GM18951 (cell line): Measurements from ENCODE around the gene MAGI2.
"Not testable (repeated sequence)": the region's sequence is repeated elsewhere in the genome, so short reads cannot be mapped to it uniquely, and the experiment has no call there.

ENCODE experiments used
- POLR2A ChIP-seq: IDR thresholded peaks from 4 replicates; pipeline ENCODE4 v1.6.1; 2011; ENCODE audit warnings: mild to moderate bottlenecking; ENCODE audit not compliant: insufficient read length, insufficient read depth; ENCODE audit errors: extremely low read depth
- in situ Hi-C: fragments of 300-500 bp; cut with MboI; formaldehyde crosslinking; loops from one replicate; pipeline ENCODE4 v1.12.0; 2022; ENCODE audit warnings: low sequenced_read_pairs, mixed read lengths, inconsistent platforms; ENCODE audit not compliant: unreplicated experiment

Gene MAGI2

GRCh38 chr7:79008786-79009185, 444.7 kb downstream of the MAGI2 start:
- no peak for TF ChIP-seq POLR2A

GRCh38 chr7:78996013-78996412, 457.5 kb downstream of the MAGI2 start:
- no peak for TF ChIP-seq POLR2A
- in situ Hi-C loops: no loop called here

More at GRCh38 chr7:79008786-79009185, 444.7 kb downstream of the MAGI2 start:
- in situ Hi-C loops: no loop called here

GRCh38 chr7:78993341-78993740, 460.1 kb downstream of the MAGI2 start:
- TF ChIP-seq POLR2A: no peak
- in situ Hi-C loops: no loop called here

GRCh38 chr7:78985509-78985908, 468.0 kb downstream of the MAGI2 start:
- no peak for TF ChIP-seq POLR2A
- in situ Hi-C loops: no loop called here

GRCh38 chr7:78983483-78983882, 470.0 kb downstream of the MAGI2 start:
- TF ChIP-seq POLR2A: no peak
- in situ Hi-C loops: no loop called here

GRCh38 chr7:78970440-78970916, 483.0 kb downstream of the MAGI2 start:
- in situ Hi-C loops: no loop called here
- no peak for TF ChIP-seq POLR2A

- in situ Hi-C loops: no loop called here
Measured at GRCh38 chr7:78968951-78969350, 484.5 kb downstream of the MAGI2 start.

GRCh38 chr7:78967561-78967960, 485.9 kb downstream of the MAGI2 start:
- in situ Hi-C loops: not testable (repeated sequence)

More at GRCh38 chr7:78968951-78969350, 484.5 kb downstream of the MAGI2 start:
- no peak for TF ChIP-seq POLR2A

GRCh38 chr7:78967046-78967445, 486.4 kb downstream of the MAGI2 start:
- in situ Hi-C loops: no loop called here
- no peak for TF ChIP-seq POLR2A

GRCh38 chr7:78959477-78959876, 494.0 kb downstream of the MAGI2 start:
- TF ChIP-seq POLR2A: no peak
- in situ Hi-C loops: no loop called here

- in situ Hi-C loops: no loop called here
- no peak for TF ChIP-seq POLR2A
Measured at GRCh38 chr7:78955329-78955728, 498.1 kb downstream of the MAGI2 start.

- in situ Hi-C loops: no loop called here
- no peak for TF ChIP-seq POLR2A
Measured at GRCh38 chr7:78953726-78954363, 499.6 kb downstream of the MAGI2 start.

GRCh38 chr7:78953090-78953489, 500.4 kb downstream of the MAGI2 start:
- no peak for TF ChIP-seq POLR2A
- in situ Hi-C loops: no loop called here

- TF ChIP-seq POLR2A: no peak
- in situ Hi-C loops: no loop called here
Measured at GRCh38 chr7:78939669-78940068, 513.8 kb downstream of the MAGI2 start.

- in situ Hi-C loops: no loop called here
- TF ChIP-seq POLR2A: no peak
Measured at GRCh38 chr7:78924581-78924980, 528.9 kb downstream of the MAGI2 start.

GRCh38 chr7:78912781-78913180, 540.7 kb downstream of the MAGI2 start:
- in situ Hi-C loops: no loop called here
- TF ChIP-seq POLR2A: no peak
